H9 (cell line): ENCODE measurements around the gene YAP1. TPM values are rescaled to one million over a fixed set of nuclear protein-coding genes. Genes with fewer than 3 reads are reported as not detected.

Experiments
- DNase-seq: peaks from one replicate; pipeline ENCODE4 v3.0.0-alpha.2; 2017
- H2AFZ ChIP-seq: one replicate; pipeline ENCODE4 v1.6.1; 2013; ENCODE audit warnings: mild to moderate bottlenecking, low read length, control low read depth, moderate library complexity
- H2AK5ac ChIP-seq: 2 replicates; pipeline ENCODE4 v1.6.1; 2013; ENCODE audit warnings: low read length, control low read depth, mixed read lengths; ENCODE audit not compliant: insufficient read length
- H2BK120ac ChIP-seq: one replicate; pipeline ENCODE4 v1.6.1; 2013; ENCODE audit warnings: low read depth, mild to moderate bottlenecking, low read length, control low read depth, inconsistent platforms; ENCODE audit not compliant: poor library complexity, severe bottlenecking
- H2BK12ac ChIP-seq: 2 replicates; pipeline ENCODE4 v1.6.1; 2013; ENCODE audit warnings: low read length, control low read depth, mixed read lengths, low read depth; ENCODE audit not compliant: insufficient read length
- H2BK15ac ChIP-seq: 2 replicates; pipeline ENCODE4 v1.6.1; 2013; ENCODE audit warnings: low read depth, low read length, control low read depth
- H2BK20ac ChIP-seq: one replicate; pipeline ENCODE4 v1.6.1; 2013; ENCODE audit warnings: low read depth, mild to moderate bottlenecking, low read length, control low read depth, inconsistent platforms; ENCODE audit not compliant: poor library complexity, severe bottlenecking
- H2BK5ac ChIP-seq: 2 replicates; pipeline ENCODE4 v1.6.1; 2013; ENCODE audit warnings: low read length, control low read depth, mixed read lengths; ENCODE audit not compliant: insufficient read length
- H3K14ac ChIP-seq: 2 replicates; pipeline ENCODE4 v1.6.1; 2013; ENCODE audit warnings: low read length, control low read depth; ENCODE audit not compliant: insufficient read depth
- H3K18ac ChIP-seq: 2 replicates; pipeline ENCODE4 v1.6.1; 2013; ENCODE audit warnings: low read depth, mild to moderate bottlenecking, mixed read lengths, low read length, control low read depth; ENCODE audit not compliant: insufficient read length
- H3K23ac ChIP-seq: 2 replicates; pipeline ENCODE4 v1.6.1; 2013; ENCODE audit warnings: low read length, control low read depth, mixed read lengths, low read depth; ENCODE audit not compliant: insufficient read length
- H3K23me2 ChIP-seq: 2 replicates; pipeline ENCODE4 v1.6.1; 2013; ENCODE audit warnings: low read depth, mild to moderate bottlenecking, mixed read lengths, low read length, control low read depth; ENCODE audit not compliant: insufficient read length, poor library complexity, severe bottlenecking
- H3K27ac ChIP-seq: 2 replicates; pipeline ENCODE4 v1.5.1; 2013; ENCODE audit warnings: low read length, control low read depth, mixed read lengths, low read depth; ENCODE audit not compliant: insufficient read length
- H3K27me3 ChIP-seq: 2 replicates; pipeline ENCODE4 v1.6.1; 2013; ENCODE audit warnings: low read length, control low read depth, inconsistent platforms; ENCODE audit not compliant: insufficient read depth
- H3K4ac ChIP-seq: 2 replicates; pipeline ENCODE4 v1.6.1; 2013; ENCODE audit warnings: low read depth, mild to moderate bottlenecking, control low read depth, inconsistent platforms, low read length, moderate library complexity
- H3K4me1 ChIP-seq: 2 replicates; pipeline ENCODE4 v1.6.1; 2013; ENCODE audit warnings: low read length, control low read depth, inconsistent platforms; ENCODE audit not compliant: insufficient read depth
- H3K4me2 ChIP-seq: 2 replicates; pipeline ENCODE4 v1.6.1; 2013; ENCODE audit warnings: low read length, control low read depth, mixed read lengths; ENCODE audit not compliant: insufficient read length, insufficient read depth
- H3K56ac ChIP-seq: 2 replicates; pipeline ENCODE4 v1.6.1; 2013; ENCODE audit warnings: low read depth, mild to moderate bottlenecking, mixed read lengths, low read length, control low read depth; ENCODE audit not compliant: insufficient read length
- H3K79me1 ChIP-seq: 2 replicates; pipeline ENCODE4 v1.6.1; 2013; ENCODE audit warnings: low read depth, mild to moderate bottlenecking, moderate library complexity, low read length, control low read depth, inconsistent platforms; ENCODE audit not compliant: insufficient read depth, poor library complexity, severe bottlenecking
- H3K79me2 ChIP-seq: 2 replicates; pipeline ENCODE4 v1.6.1; 2013; ENCODE audit warnings: low read length, control low read depth, inconsistent platforms; ENCODE audit not compliant: insufficient read depth
- H3K9ac ChIP-seq: 2 replicates; pipeline ENCODE4 v1.6.1; 2013; ENCODE audit warnings: low read length, control low read depth, mixed read lengths; ENCODE audit not compliant: insufficient read length; ENCODE audit errors: extremely low read depth
- H3K9me3 ChIP-seq: one replicate; pipeline ENCODE4 v1.6.1; 2013; ENCODE audit warnings: low read depth, low read length, inconsistent platforms; ENCODE audit not compliant: control insufficient read depth
- H3T11ph ChIP-seq: one replicate; pipeline ENCODE4 v1.6.1; 2013; ENCODE audit warnings: mild to moderate bottlenecking, low read length, control low read depth, inconsistent platforms
- H4K20me1 ChIP-seq: one replicate; pipeline ENCODE4 v1.6.1; 2013; ENCODE audit not compliant: control insufficient read depth, insufficient read length, insufficient read depth
- H4K5ac ChIP-seq: 2 replicates; pipeline ENCODE4 v1.6.1; 2013; ENCODE audit warnings: low read depth, mild to moderate bottlenecking, mixed read lengths, low read length, control low read depth; ENCODE audit not compliant: insufficient read length
- H4K8ac ChIP-seq: replicated peaks from 2 replicates; pipeline ENCODE4 v1.6.1; 2013; ENCODE audit warnings: low read length, control low read depth, mixed read lengths, low read depth; ENCODE audit not compliant: insufficient read length
- H4K91ac ChIP-seq: 2 replicates; pipeline ENCODE4 v1.6.1; 2013; ENCODE audit warnings: low read depth, mild to moderate bottlenecking, moderate library complexity, mixed read lengths, low read length, control low read depth; ENCODE audit not compliant: insufficient read length
- H3K27ac Mint-ChIP-seq, 3 experiments: 2 replicates in 2 of 3; 3 replicates in 1 of 3; pipeline ENCODE4 v1.8.0; 2020 to 2021; ENCODE audit warnings: mixed read lengths in 3 of 3, mild to moderate bottlenecking in 1 of 3, moderate library complexity in 1 of 3
- H3K27me3 Mint-ChIP-seq: 2 replicates; pipeline ENCODE4 v1.8.0; 2021; ENCODE audit warnings: low read depth, mild to moderate bottlenecking, moderate library complexity, mixed read lengths
- H3K36me3 Mint-ChIP-seq, 3 experiments: 2 replicates in 2 of 3; 3 replicates in 1 of 3; pipeline ENCODE4 v1.8.0; 2020 to 2021; ENCODE audit warnings: low read depth in 3 of 3, mixed read lengths in 3 of 3; ENCODE audit not compliant: insufficient read depth in 1 of 3
- H3K4me1 Mint-ChIP-seq, 2 experiments: 2 replicates each; pipeline ENCODE4 v1.8.0; 2020; ENCODE audit warnings: mixed read lengths in 2 of 2
- H3K4me3 Mint-ChIP-seq, 2 experiments: 2 replicates in 1 of 2; 3 replicates in 1 of 2; pipeline ENCODE4 v1.8.0; 2020 to 2021; ENCODE audit warnings: mild to moderate bottlenecking in 2 of 2, mixed read lengths in 2 of 2, moderate library complexity in 1 of 2
- H3K9me3 Mint-ChIP-seq, 2 experiments: 2 replicates in 1 of 2; 3 replicates in 1 of 2; pipeline ENCODE4 v1.8.0; 2020; ENCODE audit warnings: mild to moderate bottlenecking in 2 of 2, mixed read lengths in 2 of 2, moderate library complexity in 1 of 2
- CTCF ChIP-seq: fragments of 200-600 bp; sonication (generic); conservative IDR thresholded peaks from 3 replicates; pipeline ENCODE4 v1.8.0; 2021; ENCODE audit warnings: antibody characterized with exemption, mild to moderate bottlenecking
- WGBS: extraction: QIAGEN DNeasy Blood & Tissue Kit; methylation state at CpG from one replicate; pipeline ENCODE4 v1.1.7; 2013; ENCODE audit warnings: missing lambda C conversion rate, low lambda C conversion rate, mixed read lengths; ENCODE audit not compliant: insufficient read length; ENCODE audit errors: extremely low coverage; 5-methylcytosine and 5-hydroxymethylcytosine counted together
- total RNA-seq: library from RNA; stranded (reverse); gene quantifications from 2 replicates; pipeline ENCODE4 v1.2.1, GENCODE V29; 2021

YAP1 gene
- total RNA-seq, 1 experiment from 2014 or later: 124 TPM

DNA sequence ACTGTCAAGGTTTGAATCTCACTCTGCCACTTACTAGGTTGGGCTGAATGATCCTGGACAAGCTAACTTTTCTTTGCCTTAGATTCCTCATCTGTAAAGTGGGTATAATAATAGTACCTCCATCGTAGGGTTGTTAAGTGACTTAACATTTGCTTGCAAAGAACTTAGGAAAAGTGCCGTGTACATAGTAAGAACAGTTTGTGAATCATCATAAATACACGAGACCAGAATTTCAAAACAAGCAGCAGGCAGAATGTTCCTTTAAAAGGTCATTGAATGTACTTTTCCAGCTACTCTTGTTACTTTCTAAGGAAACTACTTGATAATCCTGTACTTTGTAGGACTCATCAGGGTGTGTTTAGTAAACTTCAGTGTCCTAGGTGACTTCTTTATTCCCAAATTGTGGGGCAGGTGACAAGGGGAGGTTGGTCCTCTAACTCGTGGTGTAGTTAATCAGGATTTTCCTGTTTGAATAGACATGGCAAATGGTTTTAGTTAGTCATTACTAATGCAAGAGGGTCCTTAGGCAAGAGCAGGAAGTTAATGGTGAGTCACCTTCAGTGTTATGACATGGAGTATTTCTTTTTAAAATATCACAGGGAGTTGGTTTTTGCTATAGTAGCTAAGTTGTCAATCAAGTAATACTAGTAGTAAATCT is 67.9 kb downstream of the YAP1 start:
- Histone ChIP-seq H2BK5ac (no peak overlapping the region), H3K18ac (no peak overlapping the region), H3K9ac (no peak overlapping the region), H3K4me2 (no peak overlapping the region), H2AK5ac (no peak overlapping the region), H2BK15ac (no peak overlapping the region), H4K8ac (no peak overlapping the region), H3K79me2 (no peaks in the 10 kb centered on the region), H3K14ac (no peak overlapping the region), H3K23me2 (no peaks in the 10 kb centered on the region), H3K56ac (no peak overlapping the region), H2BK20ac (no peak overlapping the region), H3K23ac (no peak overlapping the region), H3K27ac (no peak overlapping the region), H2BK12ac (no peak overlapping the region), H4K20me1 (no peaks in the 10 kb centered on the region), H3K4ac (no peak overlapping the region), H4K91ac (no peak overlapping the region), H3K79me1 (no peaks in the 10 kb centered on the region), H3K27me3 (no peaks in the 10 kb centered on the region), H2BK120ac (no peak overlapping the region), H4K5ac (no peak overlapping the region), H3T11ph (no peak overlapping the region), H3K4me1 (no peaks in the 10 kb centered on the region), H2AFZ (no peak overlapping the region), H3K9me3 (no peaks in the 10 kb centered on the region)
- H3K27me3 Mint-ChIP-seq: no peaks in the 10 kb centered on the region
- no CpG with 5 or more reads among the region's 4 CpGs for WGBS
- DNase-seq: no peak
- no peak for TF ChIP-seq CTCF
- H3K9me3 Mint-ChIP-seq: no peaks in the 10 kb centered on the region
- H3K27ac Mint-ChIP-seq: no peak overlapping the region; a peak in 1 of 7 replicates
- H3K4me3 Mint-ChIP-seq: no peak overlapping the region
- H3K4me1 Mint-ChIP-seq: no peaks in the 10 kb centered on the region; a peak in 1 of 4 replicates
- peaks cover 18 to 65% (median 51%) of the 10 kb centered on the region in 3 experiments; a peak in 6 of 7 replicates for H3K36me3 Mint-ChIP-seq
